Cardiac fibroblast (primary cell): ENCODE measurements around the gene CENPH.
"Not testable (repeated sequence)": the region's sequence is repeated elsewhere in the genome, so short reads cannot be mapped to it uniquely, and the experiment has no call there.

Experiments used
- DNase-seq, 2 donors: peaks; one replicate each; pipeline versions ENCODE4 v3.0.0 to v3.0.0-alpha.2; 2010; ENCODE audit warnings: low read depth in 2 of 2
- H3K4me3 ChIP-seq, 2 donors: replicated peaks in 1 of 2; 1 replicate in 1 of 2; 2 replicates in 1 of 2; pipeline ENCODE4 v1.5.1; 2011; ENCODE audit warnings: low read depth in 2 of 2, low read length in 2 of 2, mild to moderate bottlenecking in 2 of 2, moderate library complexity in 1 of 2
- TF ChIP-seq, protein P1 (sequence below): IDR thresholded peaks from one replicate; pipeline ENCODE4 v1.5.1; 2011; ENCODE audit warnings: low read depth, mild to moderate bottlenecking, low read length, inconsistent platforms

Gene CENPH

GRCh38 chr5:69248019-69248418 lies 58.6 kb downstream of the CENPH start:
- TF ChIP-seq, protein P1, sequence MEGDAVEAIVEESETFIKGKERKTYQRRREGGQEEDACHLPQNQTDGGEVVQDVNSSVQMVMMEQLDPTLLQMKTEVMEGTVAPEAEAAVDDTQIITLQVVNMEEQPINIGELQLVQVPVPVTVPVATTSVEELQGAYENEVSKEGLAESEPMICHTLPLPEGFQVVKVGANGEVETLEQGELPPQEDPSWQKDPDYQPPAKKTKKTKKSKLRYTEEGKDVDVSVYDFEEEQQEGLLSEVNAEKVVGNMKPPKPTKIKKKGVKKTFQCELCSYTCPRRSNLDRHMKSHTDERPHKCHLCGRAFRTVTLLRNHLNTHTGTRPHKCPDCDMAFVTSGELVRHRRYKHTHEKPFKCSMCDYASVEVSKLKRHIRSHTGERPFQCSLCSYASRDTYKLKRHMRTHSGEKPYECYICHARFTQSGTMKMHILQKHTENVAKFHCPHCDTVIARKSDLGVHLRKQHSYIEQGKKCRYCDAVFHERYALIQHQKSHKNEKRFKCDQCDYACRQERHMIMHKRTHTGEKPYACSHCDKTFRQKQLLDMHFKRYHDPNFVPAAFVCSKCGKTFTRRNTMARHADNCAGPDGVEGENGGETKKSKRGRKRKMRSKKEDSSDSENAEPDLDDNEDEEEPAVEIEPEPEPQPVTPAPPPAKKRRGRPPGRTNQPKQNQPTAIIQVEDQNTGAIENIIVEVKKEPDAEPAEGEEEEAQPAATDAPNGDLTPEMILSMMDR, result no peak
- DNase-seq, result no peak

GRCh38 chr5:69250593-69250992 lies 61.2 kb downstream of the CENPH start:
- no peak overlapping the region for H3K4me3 ChIP-seq
- no peak for DNase-seq
- TF ChIP-seq, protein P1, result no peak

More at GRCh38 chr5:69248019-69248418, 58.6 kb downstream of the CENPH start:
- no peak overlapping the region for H3K4me3 ChIP-seq

DNA sequence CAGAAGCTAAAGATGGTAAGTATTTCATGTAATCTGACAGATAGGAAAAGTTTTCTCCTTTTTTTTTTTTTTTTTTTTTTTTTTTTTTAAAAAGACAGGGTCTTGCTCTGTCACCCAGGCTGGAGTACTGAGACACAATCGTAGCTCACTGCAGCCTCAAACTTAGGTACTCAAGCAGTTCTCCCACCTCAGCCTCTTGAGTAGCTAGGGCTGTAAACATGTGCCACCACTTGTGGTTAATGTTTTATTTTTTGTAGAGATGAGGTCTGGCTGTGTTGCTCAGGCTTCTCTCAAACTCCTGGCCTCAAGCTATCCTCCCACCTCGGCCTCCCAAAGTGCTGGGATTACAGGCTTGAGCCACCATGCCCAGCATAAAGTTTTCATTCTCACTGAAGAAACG lies 63.1 kb downstream of the CENPH start:
- TF ChIP-seq, protein P1, result no peak

DNA sequence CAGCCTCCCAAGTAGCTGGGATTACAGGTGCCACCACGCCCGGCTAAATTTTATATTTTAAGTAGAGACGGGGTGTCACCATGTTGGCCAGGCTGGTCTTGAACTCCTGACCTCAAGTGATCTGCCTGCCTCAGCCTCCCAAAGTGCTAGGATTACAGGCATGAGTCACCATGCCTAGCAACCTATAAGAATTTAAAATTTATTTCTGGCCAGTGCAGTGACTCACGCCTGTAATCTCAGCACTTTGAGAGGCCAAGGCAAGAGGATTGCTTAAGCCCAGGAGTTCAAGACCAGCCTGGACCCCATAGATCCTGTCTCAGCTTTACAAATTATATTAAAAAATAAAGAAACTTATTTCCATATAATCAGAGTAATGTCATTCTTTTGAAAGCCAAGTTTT lies 66.6 kb downstream of the CENPH start:
- DNase-seq, result peak; percentile 15 to 59
- H3K4me3 ChIP-seq, result not testable (repeated sequence)

More for the DNA sequence above, 63.1 kb downstream of the CENPH start:
- no peak overlapping the region for H3K4me3 ChIP-seq
- DNase-seq, result no peak

DNA sequence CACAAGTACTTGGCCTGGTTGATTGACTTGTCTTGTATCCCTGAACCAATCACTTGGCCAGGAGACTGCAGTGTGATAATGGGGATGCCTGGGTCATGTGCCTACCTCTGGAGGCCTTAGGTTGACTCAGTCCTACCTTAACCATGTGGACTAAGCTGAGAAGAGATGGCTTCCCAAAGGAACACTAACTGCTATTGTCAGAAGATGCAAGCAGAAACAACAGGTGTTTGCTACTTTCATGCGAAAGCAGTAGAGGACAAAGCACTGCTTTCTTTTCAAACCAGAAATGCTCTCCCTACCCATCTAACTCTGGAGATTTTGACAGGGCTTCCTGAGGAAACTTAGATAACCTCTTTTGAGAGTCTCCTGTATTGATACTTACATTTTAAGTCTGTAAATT lies 68.2 kb downstream of the CENPH start:
- H3K4me3 ChIP-seq, result no peak overlapping the region
- TF ChIP-seq, protein P1, result no peak
- DNase-seq, result no peak
